CD4-positive, alpha-beta T cell treated with Interleukin-15 for 4 hours (primary cell): ENCODE measurements around the gene NTNG1.
"Not testable (repeated sequence)": the region's sequence is repeated elsewhere in the genome, so short reads cannot be mapped to it uniquely, and the experiment has no call there.

Experiments used
- DNase-seq: peaks from one replicate; pipeline ENCODE4 v3.0.0-alpha.2; 2020; ENCODE audit warnings: low spot score

NTNG1 gene

GRCh38 chr1:107145637-107146036, 4.8 kb downstream of the NTNG1 start:
- DNase-seq, result no peak

- DNase-seq, result no peak
These were observed 7.0 kb downstream of the NTNG1 start for GRCh38 chr1:107147843-107148242.

- DNase-seq, result no peak
These were observed 9.1 kb downstream of the NTNG1 start for GRCh38 chr1:107149946-107150345.

GRCh38 chr1:107151295-107151694, 10.5 kb downstream of the NTNG1 start:
- no peak for DNase-seq

- no peak for DNase-seq
These were observed 11.6 kb downstream of the NTNG1 start for GRCh38 chr1:107152395-107152794.

GRCh38 chr1:107153014-107153413, 12.2 kb downstream of the NTNG1 start:
- no peak for DNase-seq

- DNase-seq, result no peak
These were observed 17.7 kb downstream of the NTNG1 start for GRCh38 chr1:107158496-107158895.

- DNase-seq, result no peak
These were observed 18.2 kb downstream of the NTNG1 start for GRCh38 chr1:107158991-107159390.

- DNase-seq, result no peak
These were observed 21.9 kb downstream of the NTNG1 start for GRCh38 chr1:107162745-107163144.

GRCh38 chr1:107164901-107165300, 24.1 kb downstream of the NTNG1 start:
- not testable (repeated sequence) for DNase-seq

- DNase-seq, result no peak
These were observed 28.8 kb downstream of the NTNG1 start for GRCh38 chr1:107169615-107170014.

GRCh38 chr1:107171333-107171732, 30.5 kb downstream of the NTNG1 start:
- no peak for DNase-seq

GRCh38 chr1:107172450-107173170, 31.8 kb downstream of the NTNG1 start:
- DNase-seq, result no peak

GRCh38 chr1:107175102-107175909, 34.5 kb downstream of the NTNG1 start:
- no peak for DNase-seq

GRCh38 chr1:107181253-107181969, 40.6 kb downstream of the NTNG1 start:
- no peak for DNase-seq

- no peak for DNase-seq
These were observed 42.2 kb downstream of the NTNG1 start for GRCh38 chr1:107183011-107183410.

GRCh38 chr1:107184888-107185287, 44.0 kb downstream of the NTNG1 start:
- no peak for DNase-seq

- no peak for DNase-seq
These were observed 46.6 kb downstream of the NTNG1 start for GRCh38 chr1:107187399-107187798.

- DNase-seq, result no peak
These were observed 47.3 kb downstream of the NTNG1 start for GRCh38 chr1:107188160-107188559.

GRCh38 chr1:107194380-107194779, 53.5 kb downstream of the NTNG1 start:
- no peak for DNase-seq

GRCh38 chr1:107195476-107195875, 54.6 kb downstream of the NTNG1 start:
- DNase-seq, result no peak

- DNase-seq, result no peak
These were observed 56.2 kb downstream of the NTNG1 start for GRCh38 chr1:107196973-107197562.
